ENCODE results near the gene WDR74.

DNA sequence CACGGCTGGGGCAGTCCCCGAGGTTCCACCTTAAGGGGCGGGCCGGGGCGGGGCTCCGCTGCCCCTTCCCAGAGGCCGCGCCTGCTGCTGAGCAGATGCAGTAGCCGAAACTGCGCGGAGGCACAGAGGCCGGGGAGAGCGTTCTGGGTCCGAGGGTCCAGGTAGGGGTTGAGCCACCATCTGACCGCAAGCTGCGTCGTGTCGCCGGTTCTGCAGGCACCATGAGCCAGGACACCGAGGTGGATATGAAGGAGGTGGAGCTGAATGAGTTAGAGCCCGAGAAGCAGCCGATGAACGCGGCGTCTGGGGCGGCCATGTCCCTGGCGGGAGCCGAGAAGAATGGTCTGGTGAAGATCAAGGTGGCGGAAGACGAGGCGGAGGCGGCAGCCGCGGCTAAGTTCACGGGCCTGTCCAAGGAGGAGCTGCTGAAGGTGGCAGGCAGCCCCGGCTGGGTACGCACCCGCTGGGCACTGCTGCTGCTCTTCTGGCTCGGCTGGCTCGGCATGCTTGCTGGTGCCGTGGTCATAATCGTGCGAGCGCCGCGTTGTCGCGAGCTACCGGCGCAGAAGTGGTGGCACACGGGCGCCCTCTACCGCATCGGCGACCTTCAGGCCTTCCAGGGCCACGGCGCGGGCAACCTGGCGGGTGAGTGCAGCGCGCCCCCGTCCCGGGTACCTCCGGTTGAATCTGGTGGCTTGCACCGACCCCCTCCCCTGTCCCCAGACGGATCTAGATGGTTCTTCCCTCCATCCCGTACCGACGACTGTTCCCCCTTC is 41.6 kb upstream of the WDR74 start, which contains the start of gene SLC3A2:
- TF ChIP-seq, protein P1, sequence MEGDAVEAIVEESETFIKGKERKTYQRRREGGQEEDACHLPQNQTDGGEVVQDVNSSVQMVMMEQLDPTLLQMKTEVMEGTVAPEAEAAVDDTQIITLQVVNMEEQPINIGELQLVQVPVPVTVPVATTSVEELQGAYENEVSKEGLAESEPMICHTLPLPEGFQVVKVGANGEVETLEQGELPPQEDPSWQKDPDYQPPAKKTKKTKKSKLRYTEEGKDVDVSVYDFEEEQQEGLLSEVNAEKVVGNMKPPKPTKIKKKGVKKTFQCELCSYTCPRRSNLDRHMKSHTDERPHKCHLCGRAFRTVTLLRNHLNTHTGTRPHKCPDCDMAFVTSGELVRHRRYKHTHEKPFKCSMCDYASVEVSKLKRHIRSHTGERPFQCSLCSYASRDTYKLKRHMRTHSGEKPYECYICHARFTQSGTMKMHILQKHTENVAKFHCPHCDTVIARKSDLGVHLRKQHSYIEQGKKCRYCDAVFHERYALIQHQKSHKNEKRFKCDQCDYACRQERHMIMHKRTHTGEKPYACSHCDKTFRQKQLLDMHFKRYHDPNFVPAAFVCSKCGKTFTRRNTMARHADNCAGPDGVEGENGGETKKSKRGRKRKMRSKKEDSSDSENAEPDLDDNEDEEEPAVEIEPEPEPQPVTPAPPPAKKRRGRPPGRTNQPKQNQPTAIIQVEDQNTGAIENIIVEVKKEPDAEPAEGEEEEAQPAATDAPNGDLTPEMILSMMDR (IDR thresholded peaks at IDR 0.05): peak; percentile 84 to 90 (median 88)
- TF ChIP-seq POLR2A (IDR thresholded peaks at IDR 0.05): peak; percentile 99
